GM12801 (cell line): ENCODE measurements around the gene PDE4D.

Experiments used
- CTCF ChIP-seq: IDR thresholded peaks from one replicate; pipeline ENCODE4 v1.5.1; 2011; ENCODE audit warnings: control low read depth; ENCODE audit not compliant: insufficient read length; ENCODE audit errors: extremely low read depth

The PDE4D gene

GRCh38 chr5:59484618-59485017 is 408.9 kb downstream of the PDE4D start:
- TF ChIP-seq CTCF: no peak

GRCh38 chr5:59483971-59484472 is 409.5 kb downstream of the PDE4D start:
- TF ChIP-seq CTCF: no peak

- TF ChIP-seq CTCF: no peak
These were observed 414.4 kb downstream of the PDE4D start for GRCh38 chr5:59479086-59479485.

- no peak for TF ChIP-seq CTCF
These were observed 419.2 kb downstream of the PDE4D start for GRCh38 chr5:59474324-59474723.

GRCh38 chr5:59473611-59474010 is 419.9 kb downstream of the PDE4D start:
- no peak for TF ChIP-seq CTCF

GRCh38 chr5:59471463-59471862 is 422.1 kb downstream of the PDE4D start:
- TF ChIP-seq CTCF: no peak

- no peak for TF ChIP-seq CTCF
These were observed 425.6 kb downstream of the PDE4D start for GRCh38 chr5:59467969-59468368.

GRCh38 chr5:59466271-59466670 is 427.3 kb downstream of the PDE4D start:
- no peak for TF ChIP-seq CTCF
